ENCODE results near the gene B4GALT2.

The B4GALT2 gene

DNA sequence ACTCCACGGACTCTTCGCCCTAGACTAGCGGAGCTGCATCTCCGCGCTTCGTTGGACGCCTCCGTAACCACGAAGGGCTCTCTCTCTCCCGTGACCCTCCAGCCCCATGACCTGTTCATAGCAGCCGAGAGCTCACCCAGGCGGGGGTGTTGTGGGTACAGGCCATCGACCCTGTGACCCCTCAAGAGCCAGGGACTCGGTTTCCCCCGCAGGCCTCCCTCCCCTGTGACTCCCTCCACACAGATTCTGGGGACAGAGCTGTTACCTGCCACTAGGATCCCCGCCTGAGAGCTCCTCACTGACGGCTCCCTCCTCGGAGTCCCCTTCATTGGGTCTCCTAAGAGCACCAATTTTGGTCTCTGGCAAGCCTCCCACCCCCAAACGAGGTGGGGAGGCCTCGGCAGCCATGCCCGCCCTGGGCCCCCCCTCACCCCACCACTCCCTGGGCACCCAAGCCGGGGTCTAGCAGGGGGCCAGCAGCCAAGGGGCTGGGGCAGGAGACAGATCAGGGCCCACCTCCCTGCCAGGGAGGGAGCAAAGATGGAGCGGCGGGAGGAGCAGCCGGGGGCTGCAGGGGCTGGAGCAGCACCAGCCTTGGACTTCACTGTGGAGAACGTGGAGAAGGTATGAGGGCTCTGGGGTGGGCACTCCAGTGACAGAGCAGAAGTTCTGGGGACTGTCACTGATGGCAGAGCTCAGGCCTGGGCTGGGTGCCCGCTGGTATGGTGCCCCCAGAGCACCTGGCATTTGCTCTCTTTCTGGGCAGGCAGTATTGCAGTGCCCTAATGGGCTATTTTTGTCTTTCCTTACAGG, 31.7 kb upstream of the B4GALT2 start:
- H3K4me1 ChIP-seq (ENCODE audit: control insufficient read depth, insufficient read depth, low read length) = peaks cover 7% of the 10 kb centered on the region
- H3K27ac ChIP-seq (ENCODE audit: insufficient read depth, low read depth, low read length, poor library complexity, severe bottlenecking) = peak overlapping the region; percentile 98
- H3K4me3 ChIP-seq (ENCODE audit: insufficient read depth, low read depth, low read length) = peak overlapping the region; percentile 89
- no peaks in the 10 kb centered on the region for H3K9me3 ChIP-seq (ENCODE audit: control insufficient read depth, low read length)
- no peaks in the 10 kb centered on the region for H3K36me3 ChIP-seq (ENCODE audit: control insufficient read depth, insufficient read depth, low read length)
- 14 to 15% methylated on average over 27 of the region's 27 CpGs for WGBS, 2 experiments
- H3K27me3 ChIP-seq (ENCODE audit: control insufficient read depth, insufficient read depth, low read length, poor library complexity, severe bottlenecking) = no peaks in the 10 kb centered on the region

DNA sequence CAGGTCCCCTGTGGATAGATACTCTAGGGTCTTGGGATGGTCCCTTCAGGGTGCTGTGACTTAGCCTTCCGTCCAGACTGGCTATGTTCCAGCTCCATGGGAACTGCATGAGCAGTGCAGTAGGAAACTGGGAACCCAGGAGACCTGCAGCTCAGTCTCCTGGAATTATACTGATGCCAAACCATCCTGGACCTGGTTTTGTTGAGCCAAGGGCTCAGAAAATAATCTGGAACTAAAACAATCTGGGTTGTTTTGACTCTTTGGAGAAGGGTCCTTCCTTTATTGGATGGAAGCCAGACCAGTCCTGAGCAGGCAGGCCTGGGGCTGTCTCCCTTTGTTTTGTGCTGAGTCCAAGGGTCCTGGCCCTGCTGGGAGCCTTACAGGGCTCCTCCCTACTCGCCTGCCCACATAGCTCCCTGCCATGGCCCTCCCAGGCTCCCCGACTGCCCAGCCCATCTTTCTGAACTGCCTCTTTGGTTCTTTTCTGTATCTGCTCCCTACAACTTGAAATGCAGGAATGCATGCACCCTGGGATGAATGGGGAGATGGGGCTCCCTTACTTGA, 31.1 kb upstream of the B4GALT2 start:
- no peaks in the 10 kb centered on the region for H3K27me3 ChIP-seq (ENCODE audit: control insufficient read depth, insufficient read depth, low read length, poor library complexity, severe bottlenecking)
- H3K27ac ChIP-seq (ENCODE audit: insufficient read depth, low read depth, low read length, poor library complexity, severe bottlenecking) = no peak overlapping the region
- 54 to 67% methylated on average over 3 of the region's 3 CpGs for WGBS, 2 experiments
- H3K4me1 ChIP-seq (ENCODE audit: control insufficient read depth, insufficient read depth, low read length) = peaks cover 7% of the 10 kb centered on the region
- no peak overlapping the region for H3K4me3 ChIP-seq (ENCODE audit: insufficient read depth, low read depth, low read length)
- no peaks in the 10 kb centered on the region for H3K36me3 ChIP-seq (ENCODE audit: control insufficient read depth, insufficient read depth, low read length)
- H3K9me3 ChIP-seq (ENCODE audit: control insufficient read depth, low read length) = no peaks in the 10 kb centered on the region

DNA sequence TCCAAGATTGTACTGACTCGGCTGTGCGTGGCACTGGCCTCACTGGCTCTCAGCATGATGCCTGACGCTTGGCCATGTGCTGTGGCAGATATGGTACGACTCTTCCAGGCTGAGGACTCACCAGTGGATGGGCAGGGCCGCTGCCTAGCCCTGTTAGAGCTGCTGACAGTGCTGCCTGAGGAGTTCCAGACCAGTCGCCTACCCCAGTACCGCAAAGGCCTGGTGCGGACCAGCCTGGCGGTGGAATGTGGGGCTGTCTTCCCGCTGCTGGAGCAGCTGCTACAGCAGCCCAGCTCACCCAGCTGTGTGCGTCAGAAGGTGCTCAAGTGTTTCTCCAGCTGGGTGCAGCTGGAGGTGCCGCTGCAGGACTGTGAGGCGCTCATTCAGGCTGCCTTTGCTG, 29.3 kb upstream of the B4GALT2 start:
- Histone ChIP-seq H3K27ac (ENCODE audit: insufficient read depth, low read depth, low read length, poor library complexity, severe bottlenecking) (no peak overlapping the region), H3K4me3 (ENCODE audit: insufficient read depth, low read depth, low read length) (no peak overlapping the region), H3K9me3 (ENCODE audit: control insufficient read depth, low read length) (no peaks in the 10 kb centered on the region), H3K36me3 (ENCODE audit: control insufficient read depth, insufficient read depth, low read length) (no peaks in the 10 kb centered on the region), H3K4me1 (ENCODE audit: control insufficient read depth, insufficient read depth, low read length) (peaks cover 13% of the 10 kb centered on the region), H3K27me3 (ENCODE audit: control insufficient read depth, insufficient read depth, low read length, poor library complexity, severe bottlenecking) (no peaks in the 10 kb centered on the region)
- 86 to 88% methylated on average over 13 of the region's 13 CpGs for WGBS, 2 experiments

DNA sequence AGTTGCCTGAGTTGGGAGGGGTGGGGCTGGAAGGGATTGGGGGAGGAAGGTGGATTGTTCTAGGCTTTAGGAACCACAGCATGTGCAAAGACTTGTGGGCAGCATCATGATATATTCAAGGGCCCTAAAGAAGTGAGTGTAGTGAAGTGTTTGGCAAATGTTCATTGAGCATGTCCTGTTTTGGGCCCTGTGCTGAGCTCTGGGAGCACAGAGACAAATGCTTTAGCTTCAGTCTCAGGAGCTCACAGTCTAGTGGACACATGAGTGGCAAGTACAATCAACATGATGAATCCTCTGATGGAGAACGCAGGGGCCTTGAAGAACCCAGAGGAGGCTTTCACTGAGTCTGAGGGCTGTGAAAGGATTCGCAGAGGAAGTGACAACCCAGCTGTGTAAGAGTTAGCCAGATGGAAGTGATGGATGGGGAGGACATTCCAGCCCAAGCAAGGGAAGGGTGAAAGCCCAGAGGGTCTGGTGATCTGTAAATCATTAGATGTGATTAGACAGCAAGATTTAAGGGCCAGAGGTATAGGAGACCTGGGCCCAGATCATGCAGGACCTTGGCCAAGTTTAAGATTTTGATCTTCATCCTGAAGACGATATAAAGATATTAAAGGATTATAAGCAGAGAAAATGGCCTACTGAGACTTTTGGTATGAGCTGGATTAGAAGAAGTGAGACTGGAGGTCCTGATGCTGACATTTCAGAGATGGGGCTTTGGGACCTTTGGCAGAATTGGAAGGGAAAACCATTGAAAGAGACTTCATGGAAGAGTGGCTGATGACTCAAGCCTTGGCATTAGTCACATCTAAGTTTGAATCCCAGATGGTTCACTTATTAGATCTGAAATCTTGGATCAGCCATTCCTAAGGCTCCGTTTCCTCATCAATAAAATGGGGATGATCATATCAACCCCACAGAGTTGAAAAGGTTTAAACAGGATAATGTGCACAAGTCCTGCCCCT, 27.7 kb upstream of the B4GALT2 start:
- Histone ChIP-seq H3K27ac (ENCODE audit: insufficient read depth, low read depth, low read length, poor library complexity, severe bottlenecking) (no peak overlapping the region), H3K36me3 (ENCODE audit: control insufficient read depth, insufficient read depth, low read length) (no peaks in the 10 kb centered on the region), H3K27me3 (ENCODE audit: control insufficient read depth, insufficient read depth, low read length, poor library complexity, severe bottlenecking) (no peaks in the 10 kb centered on the region), H3K4me3 (ENCODE audit: insufficient read depth, low read depth, low read length) (no peak overlapping the region), H3K4me1 (ENCODE audit: control insufficient read depth, insufficient read depth, low read length) (peaks cover 13% of the 10 kb centered on the region), H3K9me3 (ENCODE audit: control insufficient read depth, low read length) (no peaks in the 10 kb centered on the region)
- WGBS, 2 experiments = 93 to 95% methylated on average over 4 of the region's 4 CpGs

DNA sequence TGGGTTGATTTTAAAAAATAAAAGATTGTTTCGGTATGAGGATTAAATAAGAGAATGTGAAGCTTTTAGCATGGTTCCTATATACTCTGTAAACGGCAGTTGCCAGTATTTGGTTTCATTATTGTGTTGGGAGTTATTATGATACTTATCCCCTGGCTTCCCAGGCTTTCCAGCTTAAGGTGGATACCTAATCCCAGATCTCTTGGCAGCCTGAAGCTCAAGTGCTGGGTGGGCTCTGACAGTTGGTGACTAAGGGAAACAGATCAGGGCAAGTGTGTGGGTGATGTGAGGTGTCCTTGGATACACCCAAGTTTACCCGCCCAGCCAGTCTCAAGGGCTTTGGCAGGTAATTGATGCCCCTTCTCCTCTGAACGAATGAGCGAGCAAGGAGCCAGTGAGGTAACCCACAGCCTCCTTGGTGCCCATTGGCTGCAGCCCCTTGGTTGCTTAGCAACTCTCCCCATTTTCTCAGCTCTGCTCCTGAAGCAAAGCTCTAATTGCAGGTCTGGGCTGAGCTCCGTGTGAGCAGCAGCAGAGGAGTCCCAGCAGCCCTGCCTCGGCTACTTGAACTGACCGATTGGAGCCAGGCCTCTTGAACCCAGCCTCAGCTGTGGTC, 26.2 kb upstream of the B4GALT2 start:
- Histone ChIP-seq H3K4me1 (ENCODE audit: control insufficient read depth, insufficient read depth, low read length) (peaks cover 7% of the 10 kb centered on the region), H3K4me3 (ENCODE audit: insufficient read depth, low read depth, low read length) (no peak overlapping the region)
- 49 to 55% methylated on average over 8 of the region's 8 CpGs for WGBS, 2 experiments

DNA sequence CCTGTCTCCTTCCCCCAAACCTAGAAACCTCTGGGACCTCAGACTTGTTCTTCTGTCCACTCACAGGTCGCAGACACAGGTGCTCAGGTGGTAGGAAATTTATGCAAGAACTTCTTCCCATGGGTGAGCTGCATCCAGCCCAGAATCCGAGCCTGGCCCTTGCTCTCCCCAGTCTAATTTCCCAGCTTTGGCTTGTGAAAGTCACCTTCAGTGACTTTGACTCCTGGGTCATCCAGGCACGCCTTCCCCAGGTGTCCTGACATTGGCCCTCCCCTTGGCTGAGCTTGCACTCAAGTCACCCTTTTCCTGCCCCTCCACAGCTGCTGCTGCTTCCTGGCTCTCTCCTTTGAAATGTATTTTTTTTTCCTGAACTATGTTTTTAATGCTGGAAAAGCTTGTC, 25.6 kb upstream of the B4GALT2 start:
- H3K9me3 ChIP-seq (ENCODE audit: control insufficient read depth, low read length) = no peaks in the 10 kb centered on the region
- H3K4me1 ChIP-seq (ENCODE audit: control insufficient read depth, insufficient read depth, low read length) = peaks cover 6% of the 10 kb centered on the region
- H3K36me3 ChIP-seq (ENCODE audit: control insufficient read depth, insufficient read depth, low read length) = peaks cover 5% of the 10 kb centered on the region
- H3K27ac ChIP-seq (ENCODE audit: insufficient read depth, low read depth, low read length, poor library complexity, severe bottlenecking) = no peak overlapping the region
- no peaks in the 10 kb centered on the region for H3K27me3 ChIP-seq (ENCODE audit: control insufficient read depth, insufficient read depth, low read length, poor library complexity, severe bottlenecking)
- 91 to 92% methylated on average over 3 of the region's 3 CpGs for WGBS, 2 experiments
- H3K4me3 ChIP-seq (ENCODE audit: insufficient read depth, low read depth, low read length) = no peak overlapping the region

More for the DNA sequence above, 26.2 kb upstream of the B4GALT2 start:
- H3K9me3 ChIP-seq (ENCODE audit: control insufficient read depth, low read length) = no peaks in the 10 kb centered on the region
- no peaks in the 10 kb centered on the region for H3K27me3 ChIP-seq (ENCODE audit: control insufficient read depth, insufficient read depth, low read length, poor library complexity, severe bottlenecking)
- H3K27ac ChIP-seq (ENCODE audit: insufficient read depth, low read depth, low read length, poor library complexity, severe bottlenecking) = no peak overlapping the region
- H3K36me3 ChIP-seq (ENCODE audit: control insufficient read depth, insufficient read depth, low read length) = peaks cover 5% of the 10 kb centered on the region

DNA sequence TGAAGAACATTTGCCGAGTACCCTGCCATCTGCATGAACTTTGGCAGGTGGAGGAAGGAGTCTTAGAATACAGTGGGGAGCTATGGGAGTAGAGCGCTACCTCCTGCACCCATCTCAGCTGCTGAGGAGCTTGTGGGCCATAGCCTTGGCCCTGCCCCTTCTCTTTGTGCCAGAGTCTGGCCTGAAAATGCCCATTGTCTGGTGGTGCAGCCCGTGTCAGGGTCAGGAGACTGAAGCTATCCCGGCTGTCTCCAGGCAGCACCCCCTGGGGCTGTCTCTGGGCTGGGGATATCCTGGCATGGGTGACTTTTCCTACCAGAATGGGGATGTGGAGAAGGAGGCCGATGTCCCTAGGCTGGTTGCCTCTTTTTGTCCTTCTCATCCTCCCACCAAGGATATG, 25.0 kb upstream of the B4GALT2 start:
- Histone ChIP-seq H3K27ac (ENCODE audit: insufficient read depth, low read depth, low read length, poor library complexity, severe bottlenecking) (no peak overlapping the region), H3K4me1 (ENCODE audit: control insufficient read depth, insufficient read depth, low read length) (peaks cover 6% of the 10 kb centered on the region), H3K9me3 (ENCODE audit: control insufficient read depth, low read length) (no peaks in the 10 kb centered on the region), H3K36me3 (ENCODE audit: control insufficient read depth, insufficient read depth, low read length) (peaks cover 10% of the 10 kb centered on the region), H3K27me3 (ENCODE audit: control insufficient read depth, insufficient read depth, low read length, poor library complexity, severe bottlenecking) (no peaks in the 10 kb centered on the region), H3K4me3 (ENCODE audit: insufficient read depth, low read depth, low read length) (no peak overlapping the region)
- WGBS, 2 experiments = 89 to 92% methylated on average over 5 of the region's 5 CpGs

DNA sequence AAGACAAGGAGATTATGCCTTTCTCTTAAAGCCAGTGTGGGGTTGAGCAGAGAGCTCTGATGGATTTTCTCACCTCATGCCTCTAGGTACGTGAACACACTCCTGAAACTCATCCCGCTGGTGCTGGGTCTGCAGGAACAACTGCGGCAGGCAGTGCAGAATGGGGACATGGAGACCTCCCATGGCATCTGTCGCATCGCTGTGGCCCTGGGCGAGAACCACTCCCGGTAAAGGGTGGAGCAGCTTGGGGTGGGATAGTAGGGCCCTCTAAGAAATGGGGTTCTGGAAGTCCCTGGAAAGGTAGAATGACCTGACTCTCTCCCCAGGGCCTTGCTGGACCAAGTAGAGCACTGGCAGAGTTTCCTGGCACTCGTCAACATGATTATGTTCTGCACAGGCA, 22.8 kb upstream of the B4GALT2 start:
- WGBS, 2 experiments = 94 to 95% methylated on average over 8 of the region's 8 CpGs

DNA sequence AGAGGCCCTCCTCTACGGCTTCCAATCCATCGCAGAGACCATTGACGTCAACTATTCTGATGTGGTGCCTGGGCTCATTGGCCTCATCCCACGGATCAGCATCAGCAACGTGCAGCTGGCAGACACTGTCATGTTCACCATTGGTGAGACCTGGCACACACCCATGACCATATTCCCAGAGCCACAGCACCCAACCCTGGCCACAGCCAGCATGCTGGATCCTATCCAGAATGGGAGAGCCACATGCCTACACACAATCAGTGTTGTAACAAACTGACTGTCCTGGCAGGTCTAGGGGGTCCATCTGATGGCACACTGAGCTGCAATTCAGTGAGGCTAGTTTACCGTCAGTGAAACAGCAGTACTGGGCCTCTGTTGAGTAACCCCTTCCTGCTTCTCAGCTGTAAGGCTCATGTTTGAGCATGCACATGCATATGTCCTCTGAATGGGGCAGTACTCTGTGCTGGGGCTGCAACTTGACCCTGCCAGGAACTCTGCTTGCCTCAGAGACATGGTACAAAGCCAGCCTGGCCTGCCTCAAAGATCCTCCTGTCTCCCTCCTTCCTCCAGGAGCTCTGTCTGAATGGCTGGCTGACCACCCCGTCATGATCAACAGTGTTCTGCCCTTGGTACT, 21.5 kb upstream of the B4GALT2 start:
- H3K36me3 ChIP-seq (ENCODE audit: control insufficient read depth, insufficient read depth, low read length) = peaks cover 10% of the 10 kb centered on the region
- H3K4me1 ChIP-seq (ENCODE audit: control insufficient read depth, insufficient read depth, low read length) = peaks cover 6% of the 10 kb centered on the region
- no peaks in the 10 kb centered on the region for H3K9me3 ChIP-seq (ENCODE audit: control insufficient read depth, low read length)
- H3K4me3 ChIP-seq (ENCODE audit: insufficient read depth, low read depth, low read length) = no peak overlapping the region
- WGBS, 2 experiments = 93 to 94% methylated on average over 7 of the region's 7 CpGs
- H3K27ac ChIP-seq (ENCODE audit: insufficient read depth, low read depth, low read length, poor library complexity, severe bottlenecking) = no peak overlapping the region
- H3K27me3 ChIP-seq (ENCODE audit: control insufficient read depth, insufficient read depth, low read length, poor library complexity, severe bottlenecking) = no peaks in the 10 kb centered on the region

More for the DNA sequence above, 22.8 kb upstream of the B4GALT2 start:
- H3K4me1 ChIP-seq (ENCODE audit: control insufficient read depth, insufficient read depth, low read length) = peaks cover 6% of the 10 kb centered on the region
- no peak overlapping the region for H3K27ac ChIP-seq (ENCODE audit: insufficient read depth, low read depth, low read length, poor library complexity, severe bottlenecking)
- H3K27me3 ChIP-seq (ENCODE audit: control insufficient read depth, insufficient read depth, low read length, poor library complexity, severe bottlenecking) = no peaks in the 10 kb centered on the region
- no peak overlapping the region for H3K4me3 ChIP-seq (ENCODE audit: insufficient read depth, low read depth, low read length)
- H3K9me3 ChIP-seq (ENCODE audit: control insufficient read depth, low read length) = no peaks in the 10 kb centered on the region
- peaks cover 10% of the 10 kb centered on the region for H3K36me3 ChIP-seq (ENCODE audit: control insufficient read depth, insufficient read depth, low read length)

Measured in ectodermal cell (in vitro differentiated cells).